Liver (tissue), 3 donors: ENCODE results near the gene DPH5.

Experiments
- EGR1 ChIP-seq, 2 donors: IDR thresholded peaks; 2 replicates each; pipeline ENCODE4 v1.6.1; 2016 to 2018; ENCODE audit warnings: antibody characterized with exemption in 2 of 2, low read depth in 2 of 2
- FOXA1 ChIP-seq: IDR thresholded peaks from 2 replicates; pipeline ENCODE4 v1.6.1; 2016; ENCODE audit warnings: antibody characterized with exemption
- GABPA ChIP-seq, 2 donors: IDR thresholded peaks in 1 of 2; conservative IDR thresholded peaks in 1 of 2; 2 replicates each; pipeline ENCODE4 v1.6.1; 2016; ENCODE audit warnings: antibody characterized with exemption in 2 of 2, mild to moderate bottlenecking in 1 of 2, moderate library complexity in 1 of 2
- JUND ChIP-seq, 2 donors: IDR thresholded peaks; 2 replicates each; pipeline ENCODE4 v1.6.1; 2016; ENCODE audit warnings: antibody characterized with exemption in 2 of 2
- NR2F2 ChIP-seq: IDR thresholded peaks from 2 replicates; pipeline ENCODE4 v1.6.1; 2016; ENCODE audit warnings: antibody characterized with exemption
- RAD21 ChIP-seq, 2 donors: IDR thresholded peaks; 2 replicates each; pipeline ENCODE4 v1.6.1; 2016; ENCODE audit warnings: antibody characterized with exemption in 2 of 2, mild to moderate bottlenecking in 2 of 2
- SP1 ChIP-seq: IDR thresholded peaks from 2 replicates; pipeline ENCODE4 v1.6.1; 2018; ENCODE audit warnings: antibody characterized with exemption, mild to moderate bottlenecking
- TAF1 ChIP-seq: conservative IDR thresholded peaks from 2 replicates; pipeline ENCODE4 v1.6.1; 2016; ENCODE audit warnings: antibody characterized with exemption, mild to moderate bottlenecking
- YY1 ChIP-seq: IDR thresholded peaks from 2 replicates; pipeline ENCODE4 v1.6.1; 2016; ENCODE audit warnings: antibody characterized with exemption, mild to moderate bottlenecking
- TF ChIP-seq, protein P1 (sequence below): fragments of 150-350 bp; IDR thresholded peaks from 2 replicates; pipeline ENCODE4 v1.5.1; 2017; ENCODE audit warnings: improper control_type of control experiment, low read depth, low read length; ENCODE audit not compliant: missing input control
- TF ChIP-seq, protein P2 (sequence below): IDR thresholded peaks from 2 replicates; pipeline ENCODE4 v1.6.1; 2016; ENCODE audit warnings: antibody characterized with exemption, mild to moderate bottlenecking
- TF ChIP-seq, protein P3 (sequence below): IDR thresholded peaks from 2 replicates; pipeline ENCODE4 v1.6.1; 2016; ENCODE audit warnings: antibody characterized with exemption
- TF ChIP-seq, protein P4 (sequence below): IDR thresholded peaks from 2 replicates; pipeline ENCODE4 v1.6.1; 2016; ENCODE audit warnings: antibody characterized with exemption
- donor health status: healthy.
- donor health status: healthy.

DNA sequence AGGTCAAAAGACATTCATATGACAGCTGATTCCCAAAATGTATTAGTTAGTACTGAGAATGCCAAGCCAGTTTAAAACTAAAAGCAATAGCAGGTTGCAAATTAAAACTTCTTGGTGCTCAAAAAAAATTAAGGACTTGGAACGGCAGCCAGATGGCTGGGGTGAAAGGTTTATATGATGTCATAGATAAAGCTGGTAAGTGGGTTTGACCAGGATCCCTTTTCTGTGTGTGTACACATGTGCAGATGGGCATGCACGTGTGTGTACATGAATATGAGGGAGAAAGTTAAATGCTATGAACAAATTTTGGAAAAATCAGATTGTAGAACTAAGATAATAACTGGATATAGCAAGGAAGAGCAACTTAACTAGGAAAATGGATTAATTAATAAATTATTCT lies 39.1 kb upstream of the DPH5 start:
- TF ChIP-seq, protein P1, sequence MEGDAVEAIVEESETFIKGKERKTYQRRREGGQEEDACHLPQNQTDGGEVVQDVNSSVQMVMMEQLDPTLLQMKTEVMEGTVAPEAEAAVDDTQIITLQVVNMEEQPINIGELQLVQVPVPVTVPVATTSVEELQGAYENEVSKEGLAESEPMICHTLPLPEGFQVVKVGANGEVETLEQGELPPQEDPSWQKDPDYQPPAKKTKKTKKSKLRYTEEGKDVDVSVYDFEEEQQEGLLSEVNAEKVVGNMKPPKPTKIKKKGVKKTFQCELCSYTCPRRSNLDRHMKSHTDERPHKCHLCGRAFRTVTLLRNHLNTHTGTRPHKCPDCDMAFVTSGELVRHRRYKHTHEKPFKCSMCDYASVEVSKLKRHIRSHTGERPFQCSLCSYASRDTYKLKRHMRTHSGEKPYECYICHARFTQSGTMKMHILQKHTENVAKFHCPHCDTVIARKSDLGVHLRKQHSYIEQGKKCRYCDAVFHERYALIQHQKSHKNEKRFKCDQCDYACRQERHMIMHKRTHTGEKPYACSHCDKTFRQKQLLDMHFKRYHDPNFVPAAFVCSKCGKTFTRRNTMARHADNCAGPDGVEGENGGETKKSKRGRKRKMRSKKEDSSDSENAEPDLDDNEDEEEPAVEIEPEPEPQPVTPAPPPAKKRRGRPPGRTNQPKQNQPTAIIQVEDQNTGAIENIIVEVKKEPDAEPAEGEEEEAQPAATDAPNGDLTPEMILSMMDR: no peak
- TF ChIP-seq GABPA (IDR thresholded peaks at IDR 0.05 in 1 of 2, conservative IDR thresholded peaks at IDR 0.05 in 1 of 2) (no peak), EGR1 (IDR thresholded peaks at IDR 0.05; ENCODE audit: low read depth in 2 of 2) (no peak), RAD21 (IDR thresholded peaks at IDR 0.05) (no peak), JUND (IDR thresholded peaks at IDR 0.05) (no peak), SP1 (no peak), TAF1 (no peak), YY1 (no peak), FOXA1 (no peak), NR2F2 (no peak)
- TF ChIP-seq, protein P2, sequence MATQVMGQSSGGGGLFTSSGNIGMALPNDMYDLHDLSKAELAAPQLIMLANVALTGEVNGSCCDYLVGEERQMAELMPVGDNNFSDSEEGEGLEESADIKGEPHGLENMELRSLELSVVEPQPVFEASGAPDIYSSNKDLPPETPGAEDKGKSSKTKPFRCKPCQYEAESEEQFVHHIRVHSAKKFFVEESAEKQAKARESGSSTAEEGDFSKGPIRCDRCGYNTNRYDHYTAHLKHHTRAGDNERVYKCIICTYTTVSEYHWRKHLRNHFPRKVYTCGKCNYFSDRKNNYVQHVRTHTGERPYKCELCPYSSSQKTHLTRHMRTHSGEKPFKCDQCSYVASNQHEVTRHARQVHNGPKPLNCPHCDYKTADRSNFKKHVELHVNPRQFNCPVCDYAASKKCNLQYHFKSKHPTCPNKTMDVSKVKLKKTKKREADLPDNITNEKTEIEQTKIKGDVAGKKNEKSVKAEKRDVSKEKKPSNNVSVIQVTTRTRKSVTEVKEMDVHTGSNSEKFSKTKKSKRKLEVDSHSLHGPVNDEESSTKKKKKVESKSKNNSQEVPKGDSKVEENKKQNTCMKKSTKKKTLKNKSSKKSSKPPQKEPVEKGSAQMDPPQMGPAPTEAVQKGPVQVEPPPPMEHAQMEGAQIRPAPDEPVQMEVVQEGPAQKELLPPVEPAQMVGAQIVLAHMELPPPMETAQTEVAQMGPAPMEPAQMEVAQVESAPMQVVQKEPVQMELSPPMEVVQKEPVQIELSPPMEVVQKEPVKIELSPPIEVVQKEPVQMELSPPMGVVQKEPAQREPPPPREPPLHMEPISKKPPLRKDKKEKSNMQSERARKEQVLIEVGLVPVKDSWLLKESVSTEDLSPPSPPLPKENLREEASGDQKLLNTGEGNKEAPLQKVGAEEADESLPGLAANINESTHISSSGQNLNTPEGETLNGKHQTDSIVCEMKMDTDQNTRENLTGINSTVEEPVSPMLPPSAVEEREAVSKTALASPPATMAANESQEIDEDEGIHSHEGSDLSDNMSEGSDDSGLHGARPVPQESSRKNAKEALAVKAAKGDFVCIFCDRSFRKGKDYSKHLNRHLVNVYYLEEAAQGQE: no peak
- TF ChIP-seq, protein P3, sequence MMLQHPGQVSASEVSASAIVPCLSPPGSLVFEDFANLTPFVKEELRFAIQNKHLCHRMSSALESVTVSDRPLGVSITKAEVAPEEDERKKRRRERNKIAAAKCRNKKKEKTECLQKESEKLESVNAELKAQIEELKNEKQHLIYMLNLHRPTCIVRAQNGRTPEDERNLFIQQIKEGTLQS: no peak
- TF ChIP-seq, protein P4, sequence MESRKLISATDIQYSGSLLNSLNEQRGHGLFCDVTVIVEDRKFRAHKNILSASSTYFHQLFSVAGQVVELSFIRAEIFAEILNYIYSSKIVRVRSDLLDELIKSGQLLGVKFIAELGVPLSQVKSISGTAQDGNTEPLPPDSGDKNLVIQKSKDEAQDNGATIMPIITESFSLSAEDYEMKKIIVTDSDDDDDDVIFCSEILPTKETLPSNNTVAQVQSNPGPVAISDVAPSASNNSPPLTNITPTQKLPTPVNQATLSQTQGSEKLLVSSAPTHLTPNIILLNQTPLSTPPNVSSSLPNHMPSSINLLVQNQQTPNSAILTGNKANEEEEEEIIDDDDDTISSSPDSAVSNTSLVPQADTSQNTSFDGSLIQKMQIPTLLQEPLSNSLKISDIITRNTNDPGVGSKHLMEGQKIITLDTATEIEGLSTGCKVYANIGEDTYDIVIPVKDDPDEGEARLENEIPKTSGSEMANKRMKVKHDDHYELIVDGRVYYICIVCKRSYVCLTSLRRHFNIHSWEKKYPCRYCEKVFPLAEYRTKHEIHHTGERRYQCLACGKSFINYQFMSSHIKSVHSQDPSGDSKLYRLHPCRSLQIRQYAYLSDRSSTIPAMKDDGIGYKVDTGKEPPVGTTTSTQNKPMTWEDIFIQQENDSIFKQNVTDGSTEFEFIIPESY: no peak
